ENCODE data around the gene DENND5A. TPM values are rescaled to one million over a fixed set of nuclear protein-coding genes. Genes with fewer than 3 reads are reported as not detected.
A peak's percentile ranks its signal among the peaks of the same experiment; 100 is the strongest.
"Not testable (repeated sequence)": the region's sequence is repeated elsewhere in the genome, so short reads cannot be mapped to it uniquely, and the experiment has no call there.

Gene DENND5A
- total RNA-seq, 1 donor from 2014 or later = 103 TPM

- DNase-seq = peak; percentile 90
Measured at GRCh38 chr11:9264316-9265210, 587 bp downstream of the DENND5A start.

DNA sequence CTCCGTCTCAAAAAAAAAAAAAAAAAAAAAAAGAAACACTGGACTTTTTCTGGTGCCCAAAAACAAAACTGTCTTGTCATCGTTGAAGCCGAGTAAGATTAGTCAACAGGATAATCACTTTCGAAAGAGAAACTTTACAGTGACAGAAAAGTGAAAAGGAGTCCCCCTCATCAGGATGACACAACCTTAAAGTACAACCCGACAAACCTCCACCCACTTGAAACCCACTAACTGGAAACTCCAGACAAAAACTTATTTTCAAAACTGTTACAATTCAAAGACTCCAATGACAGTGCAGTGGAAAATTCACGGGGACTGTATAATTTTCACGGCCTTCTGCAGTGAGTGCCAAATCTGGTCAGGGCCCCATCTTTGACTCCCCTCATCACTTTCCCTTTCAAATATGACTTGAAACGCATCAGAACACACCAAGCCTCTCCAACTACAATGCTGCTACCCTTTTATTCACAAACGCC lies 1.3 kb downstream of the DENND5A start:
- peak; percentile 85 for DNase-seq

- not testable (repeated sequence) for DNase-seq
Measured at GRCh38 chr11:9260838-9261146, 4.4 kb downstream of the DENND5A start.

- no peak for DNase-seq
Measured at GRCh38 chr11:9259981-9260837, 4.9 kb downstream of the DENND5A start.

GRCh38 chr11:9258279-9258678 lies 6.9 kb downstream of the DENND5A start:
- not testable (repeated sequence) for DNase-seq

DNA sequence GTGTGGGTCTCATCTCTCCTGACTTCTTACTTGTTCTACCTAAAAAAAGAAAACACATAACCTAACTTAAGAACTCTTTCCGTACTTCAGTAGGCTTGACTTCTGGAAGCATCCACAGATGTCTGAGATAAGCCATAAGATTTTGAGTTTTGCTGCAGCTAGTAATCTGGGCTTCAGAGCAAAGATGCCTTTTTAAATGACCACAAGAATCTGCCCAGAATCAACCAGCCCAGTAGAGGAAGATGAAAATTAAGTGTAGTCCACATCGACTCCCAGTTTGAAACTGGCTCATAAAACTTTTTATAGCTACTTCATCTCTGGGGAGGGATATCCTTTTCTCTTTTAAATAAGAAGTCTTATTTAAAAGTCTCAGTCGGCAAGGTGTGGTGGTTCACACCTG lies 10.7 kb downstream of the DENND5A start:
- DNase-seq = no peak

DNA sequence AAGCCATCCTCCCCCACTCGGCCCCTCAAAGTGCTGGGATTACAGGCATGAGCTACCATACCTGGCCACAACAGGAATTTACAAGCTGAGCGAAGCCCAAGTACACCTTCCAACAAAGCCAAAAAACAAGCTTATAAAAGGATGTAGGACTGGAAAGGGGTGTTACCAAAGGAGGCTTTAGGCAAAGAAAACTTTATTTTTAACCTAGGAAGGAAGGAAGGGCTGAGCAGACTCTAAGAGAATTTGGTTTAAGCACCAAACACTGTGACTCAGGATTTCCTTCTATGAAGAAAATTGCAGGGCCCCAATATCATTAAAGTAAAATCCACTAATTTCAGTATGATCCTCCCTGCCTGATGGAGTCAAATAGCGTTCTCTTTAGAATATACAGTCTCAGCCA lies 12.1 kb downstream of the DENND5A start:
- no peak for DNase-seq

GRCh38 chr11:9251311-9251710 lies 13.8 kb downstream of the DENND5A start:
- DNase-seq = no peak

- DNase-seq = no peak
Measured at GRCh38 chr11:9250139-9250582, 15.0 kb downstream of the DENND5A start.

DNA sequence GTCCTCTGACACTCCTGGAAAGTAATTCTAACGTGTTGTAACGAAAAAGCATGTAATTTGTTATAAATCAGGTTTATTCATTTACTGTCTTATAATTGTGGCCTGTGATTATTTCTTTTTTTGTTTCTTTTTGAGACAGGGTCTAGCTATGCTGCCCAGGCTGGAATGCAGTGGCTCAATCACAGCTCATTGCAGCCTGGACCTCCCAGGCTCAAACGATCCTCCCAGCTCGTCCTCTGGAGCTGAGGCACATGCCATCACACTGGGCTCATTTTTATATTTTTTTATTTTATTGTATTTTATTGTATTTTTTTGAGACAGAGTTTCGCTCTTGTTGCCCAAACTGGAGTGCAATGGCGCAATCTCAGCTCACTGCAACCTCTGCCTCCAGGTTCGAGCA lies 15.9 kb downstream of the DENND5A start:
- no peak for DNase-seq

GRCh38 chr11:9247863-9248262 lies 17.3 kb downstream of the DENND5A start:
- no peak for DNase-seq

- DNase-seq = not testable (repeated sequence)
Measured at GRCh38 chr11:9236242-9236641, 28.9 kb downstream of the DENND5A start.

DNA sequence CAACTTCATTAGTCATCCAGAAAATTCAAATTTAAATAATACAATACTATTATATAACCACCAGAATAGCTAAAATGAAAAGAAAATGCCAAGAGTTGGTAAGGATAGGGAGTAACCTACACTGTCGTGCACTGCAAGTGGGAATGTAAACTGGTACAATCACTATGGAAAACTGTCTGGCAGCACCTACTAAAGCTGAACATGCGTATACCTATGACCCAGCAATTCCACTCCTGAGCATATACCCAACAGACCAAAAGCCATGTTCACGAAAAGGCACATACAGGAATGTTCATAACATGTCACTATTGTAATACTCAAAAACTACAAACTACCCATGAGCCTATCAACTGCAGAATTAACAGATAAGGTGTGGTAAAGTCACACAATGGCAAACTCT lies 32.7 kb downstream of the DENND5A start:
- DNase-seq = no peak

DNA sequence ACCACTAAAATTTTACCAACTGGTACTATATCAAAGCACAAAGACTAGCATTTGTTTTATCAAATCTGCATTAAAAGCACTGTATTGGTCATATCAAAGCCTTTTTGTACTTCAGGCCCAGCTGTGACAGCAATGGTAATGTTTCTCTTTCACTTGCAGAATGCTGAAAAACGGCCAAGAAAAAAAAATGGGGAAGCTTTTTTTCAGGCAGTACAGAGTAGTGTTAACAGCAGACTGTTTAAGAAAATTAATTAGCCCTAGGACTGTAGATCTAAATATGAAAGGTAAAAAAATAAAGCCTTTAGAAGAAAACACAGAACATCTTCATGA lies 33.3 kb downstream of the DENND5A start:
- DNase-seq = peak; percentile 54

DNA sequence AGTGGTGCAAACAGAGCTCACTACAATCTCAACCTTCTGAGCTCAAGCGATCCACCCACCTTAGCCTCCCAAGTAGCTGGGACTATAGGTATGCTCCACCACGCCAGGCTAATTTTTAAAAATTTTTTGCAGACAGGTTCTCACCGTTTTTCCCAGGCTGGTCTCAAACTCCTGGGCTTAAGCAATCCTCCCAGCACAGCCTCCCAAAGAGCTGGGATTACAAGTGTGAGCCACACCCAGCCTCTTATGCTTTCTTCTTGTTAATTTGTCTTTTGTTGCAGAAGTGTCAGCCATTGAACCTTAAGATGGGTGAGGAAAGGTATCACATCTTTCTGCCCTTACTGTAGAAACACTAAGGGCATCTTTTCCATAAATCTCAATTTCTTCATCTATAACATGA lies 34.9 kb downstream of the DENND5A start:
- DNase-seq = no peak

DNA sequence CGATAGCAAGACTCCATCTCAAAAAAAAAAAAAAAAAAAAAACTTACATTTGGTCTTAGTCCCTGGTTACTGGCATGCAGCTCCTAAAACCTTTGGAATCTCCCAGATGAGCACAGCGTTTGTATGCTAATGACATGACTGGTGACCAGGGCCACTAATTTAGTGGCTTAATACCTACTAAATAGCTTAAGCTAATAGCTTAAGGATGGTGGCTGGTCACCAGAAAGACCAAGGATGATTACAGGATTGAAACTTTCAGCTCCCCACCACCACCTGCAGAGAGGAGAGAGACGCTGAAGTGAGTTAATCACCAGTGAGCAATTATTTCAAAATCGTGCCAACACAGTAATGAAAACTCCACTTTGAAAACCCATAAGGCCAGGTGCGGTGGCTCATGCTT lies 37.1 kb downstream of the DENND5A start:
- no peak for DNase-seq

GRCh38 chr11:9225748-9226298 lies 39.3 kb downstream of the DENND5A start:
- no peak for DNase-seq

DNA sequence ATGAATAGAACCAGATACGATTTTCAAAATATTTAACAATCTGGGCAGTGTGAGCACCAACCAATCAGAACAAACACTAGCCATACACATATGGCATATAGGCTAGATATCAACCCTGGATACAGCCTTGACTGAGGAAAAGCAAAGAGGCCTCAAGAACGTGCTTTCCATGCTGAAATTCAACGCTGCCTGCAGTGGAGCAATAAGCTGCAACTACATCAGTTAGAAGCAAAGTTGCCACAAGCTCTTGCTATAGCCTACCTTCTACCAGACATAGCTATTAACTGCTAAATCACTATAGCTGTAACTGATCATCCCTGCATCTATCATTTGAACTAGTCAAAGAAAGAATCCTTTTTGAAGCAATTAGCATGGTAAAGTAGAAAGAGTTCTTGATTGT lies 42.5 kb downstream of the DENND5A start:
- DNase-seq = no peak

GRCh38 chr11:9220853-9221252 lies 44.3 kb downstream of the DENND5A start:
- not testable (repeated sequence) for DNase-seq

DNA sequence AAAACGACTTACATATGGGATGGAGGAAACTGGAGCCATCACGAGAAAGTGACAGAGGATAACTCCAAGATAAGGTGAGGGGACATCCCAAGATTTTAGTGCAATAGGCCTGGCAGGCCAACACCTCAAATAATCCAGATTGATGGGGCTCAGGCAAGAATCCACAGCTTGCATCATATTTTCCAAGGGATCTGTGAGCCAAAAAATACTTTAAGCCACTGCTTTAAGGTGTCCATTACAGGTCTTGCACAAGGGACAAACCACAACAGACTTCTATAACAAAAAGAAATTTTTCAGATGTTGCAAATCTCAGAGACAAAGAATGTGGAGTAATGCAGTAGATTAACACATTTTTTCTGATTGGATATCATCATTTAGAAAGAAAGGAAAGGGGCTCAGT lies 45.6 kb downstream of the DENND5A start:
- no peak for DNase-seq

DNA sequence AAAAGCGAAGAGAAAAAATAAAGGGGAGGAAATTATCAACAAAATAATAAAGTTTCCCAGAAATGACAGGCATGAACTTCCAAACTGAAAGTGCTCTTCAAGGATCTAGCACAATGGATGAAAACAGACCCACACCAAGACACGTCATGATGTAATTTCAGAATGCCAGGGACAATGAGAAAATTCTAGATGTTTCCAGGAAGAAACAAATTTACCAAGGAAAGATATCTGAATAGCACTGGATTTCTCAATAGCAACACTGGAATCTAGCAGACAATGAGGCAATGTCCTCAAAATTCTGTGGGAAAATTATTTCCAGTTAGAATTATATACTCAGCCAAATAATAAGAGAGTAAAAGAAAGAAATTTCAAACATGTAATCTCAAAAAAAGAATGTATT lies 46.0 kb downstream of the DENND5A start:
- no peak for DNase-seq

- DNase-seq = no peak
Measured at GRCh38 chr11:9214765-9215164, 50.4 kb downstream of the DENND5A start.

GRCh38 chr11:9211322-9211721 lies 53.8 kb downstream of the DENND5A start:
- no peak for DNase-seq

Data from skin of body (tissue), 2 donors.